Heart left ventricle (tissue), 16 donors: ENCODE results near the gene GPR160. TPM values are rescaled to one million over a fixed set of nuclear protein-coding genes. Genes with fewer than 3 reads are reported as not detected.
"Not testable (repeated sequence)": the region's sequence is repeated elsewhere in the genome, so short reads cannot be mapped to it uniquely, and the experiment has no call there.

Experiments used
- ATAC-seq, 4 donors: fragments of 200-7000 bp; cut with Tn5 transposase; one replicate each; pipeline ENCODE4 v1.9.1; 2020 to 2022; ENCODE audit warnings: moderate library complexity in 4 of 4, mild to moderate bottlenecking in 3 of 4, moderate number of reproducible peaks in 1 of 4
- DNase-seq, 5 donors: peaks; one replicate each; pipeline ENCODE4 v3.0.0-alpha.2; 2020
- H3K27ac ChIP-seq, 12 donors: fragments of 200-600 bp; sonication (generic) in 4 of 12; one replicate each; pipeline versions ENCODE4 v1.5.0 to v1.8.0; 2016 to 2022; ENCODE audit warnings: mild to moderate bottlenecking in 2 of 12
- H3K27me3 ChIP-seq, 9 donors: fragments of 200-600 bp; sonication (generic) in 2 of 9; one replicate each; pipeline versions ENCODE4 v1.5.1 to v1.8.0; 2016 to 2022; ENCODE audit warnings: mild to moderate bottlenecking in 3 of 9
- H3K36me3 ChIP-seq, 9 donors: fragments of 200-600 bp; sonication (generic) in 2 of 9; one replicate each; pipeline versions ENCODE4 v1.5.0 to v1.8.0; 2018 to 2022; ENCODE audit warnings: mild to moderate bottlenecking in 2 of 9
- H3K4me1 ChIP-seq, 12 donors: fragments of 200-600 bp; sonication (generic) in 4 of 12; one replicate each; pipeline versions ENCODE4 v1.5.0 to v1.8.0; 2016 to 2022; ENCODE audit warnings: mild to moderate bottlenecking in 3 of 12
- H3K4me3 ChIP-seq, 12 donors: fragments of 200-600 bp; sonication (generic) in 4 of 12; one replicate each; pipeline versions ENCODE4 v1.5.0 to v1.8.0; 2017 to 2022; ENCODE audit warnings: mild to moderate bottlenecking in 9 of 12, moderate library complexity in 4 of 12
- H3K9me3 ChIP-seq, 12 donors: fragments of 200-600 bp; sonication (generic) in 4 of 12; one replicate each; pipeline versions ENCODE4 v1.5.0 to v1.8.0; 2016 to 2022; ENCODE audit warnings: mild to moderate bottlenecking in 1 of 12
- POLR2A ChIP-seq, 2 donors: fragments of 450-650 bp; IDR thresholded peaks; one replicate each; pipeline ENCODE4 v1.6.1; 2017; ENCODE audit warnings: antibody characterized with exemption in 2 of 2, mild to moderate bottlenecking in 2 of 2, moderate library complexity in 2 of 2
- WGBS, 4 donors: extraction: QIAGEN DNeasy Blood & Tissue Kit in 2 of 4; methylation state at CpG; one replicate each; pipeline versions ENCODE4 v1.1.5 to v1.1.7; 2013 to 2018; 5-methylcytosine and 5-hydroxymethylcytosine counted together
- intact Hi-C, 10 donors: fragments of 100-400 bp; cut with DNase I; formaldehyde crosslinking; loops; one replicate each; pipeline versions ENCODE4 v1.11.1 to v1.14.2; 2022
- polyA plus RNA-seq, 2 donors: library from polyadenylated mRNA; stranded (reverse); fragments of 200-250 nt; gene quantifications; one replicate each; pipeline ENCODE4 v1.2.3, GENCODE V29; 2013
- total RNA-seq, 9 donors: library from RNA; depleted of rRNA in 2 of 9; stranded (reverse); fragments of >200 nt in 2 of 9; fragmentation: NEBNext Ultra II Directional in 3 of 9; extraction: Animal tissue kit (Norgen Biotek cat#: 25700) in 3 of 9; gene quantifications; one replicate each; pipeline versions ENCODE4 v1.1.0 to v1.2.4, GENCODE V29; 2016 to 2023
- TF ChIP-seq, protein P1 (sequence below), 12 donors: fragments of 200-600 bp; sonication (generic) in 4 of 12; IDR thresholded peaks; one replicate each; pipeline versions ENCODE4 v1.5.0 to v1.8.0; 2018 to 2022; ENCODE audit warnings: antibody characterized with exemption in 12 of 12, mild to moderate bottlenecking in 5 of 12
- donor health status: ischemic (EF 13 %, LVEDD 7.1; RV severe dilation, severe dysfunction).
- donor health status: healthy with polysubstance abuse.
- donor health status: DM: no; HTN: yes; CAD: no.
- donor health status: DM: no; HTN: no; CAD: no.
- donor health status: ischemic (EF 25% LVEDD 6.9; RV normal size, moderate dysfunction).
- donor health status: ischemic (EF 25% LVEDD 5.7; RV mildly dilated, moderate dysfunction).
- donor health status: healthy.
- donor health status: DM: yes; HTN: yes; CAD: no.
- donor health status: ischemic (EF 35%, LVEDD 5.7; RV mildly dilated, moderate dysfunction).
- donor health status: nonischemic (EF 11% LVEDD 7.7; RV severe dilation, severe dysfunction).
- donor health status: DM: yes; HTN: yes; CAD: no.
- donor health status: PGD.
- donor health status: ischemic (EF 29% LVEDD 5.4; RV normal size, mild dysfunction).
- donor health status: nonischemic (EF 23%, LVEDD 6.1; RV moderate dilation, normal function).

Gene GPR160
- total and polyA plus RNA-seq, 11 donors = 0.28 to 2.6 (median 0.99) TPM

DNA sequence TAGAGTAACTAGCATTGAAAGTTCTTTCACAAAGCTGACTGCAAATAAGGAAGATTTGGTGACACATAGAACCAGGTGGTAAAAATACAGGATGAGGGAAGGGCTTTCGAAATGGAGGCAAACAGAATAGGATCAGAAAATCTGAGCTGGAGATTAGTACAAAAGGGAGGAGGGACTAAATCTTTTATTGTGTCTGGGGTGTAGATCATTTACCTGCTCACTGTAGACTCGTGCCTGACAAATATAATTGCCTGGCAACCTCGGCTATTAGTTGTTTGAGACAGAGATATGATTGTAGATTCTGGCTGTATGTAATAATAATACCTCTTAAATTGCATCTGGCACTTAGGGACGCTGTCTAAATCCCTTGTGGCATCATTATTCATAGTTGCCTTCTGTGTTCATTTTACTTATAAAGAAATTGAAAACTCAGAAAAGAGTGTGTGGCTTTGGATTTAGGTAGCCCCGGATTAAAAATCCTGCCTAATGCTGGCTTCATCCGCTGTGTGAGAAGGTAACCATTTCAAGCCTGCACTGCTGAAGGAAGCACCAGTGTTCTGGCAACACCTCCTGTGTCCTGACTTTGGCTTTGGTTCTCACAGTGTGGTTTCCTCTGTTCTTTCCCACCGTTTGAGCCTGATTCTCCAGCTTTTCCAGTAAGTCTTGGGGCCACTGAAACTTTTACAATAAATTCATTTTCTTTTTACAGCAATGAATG is 25.0 kb upstream of the GPR160 start:
- no peaks in the 10 kb centered on the region for H3K27me3 ChIP-seq
- ATAC-seq (no peak), DNase-seq (no peak)
- WGBS, 4 donors = 57 to 69% (median 64%) methylated on average over 7 of the region's 7 CpGs
- H3K4me1 ChIP-seq = no peaks in the 10 kb centered on the region
- no peak overlapping the region for H3K4me3 ChIP-seq
- H3K9me3 ChIP-seq = no peaks in the 10 kb centered on the region
- intact Hi-C loops = no loop called here
- TF ChIP-seq POLR2A (IDR thresholded peaks at IDR 0.05) = no peak
- TF ChIP-seq, protein P1, sequence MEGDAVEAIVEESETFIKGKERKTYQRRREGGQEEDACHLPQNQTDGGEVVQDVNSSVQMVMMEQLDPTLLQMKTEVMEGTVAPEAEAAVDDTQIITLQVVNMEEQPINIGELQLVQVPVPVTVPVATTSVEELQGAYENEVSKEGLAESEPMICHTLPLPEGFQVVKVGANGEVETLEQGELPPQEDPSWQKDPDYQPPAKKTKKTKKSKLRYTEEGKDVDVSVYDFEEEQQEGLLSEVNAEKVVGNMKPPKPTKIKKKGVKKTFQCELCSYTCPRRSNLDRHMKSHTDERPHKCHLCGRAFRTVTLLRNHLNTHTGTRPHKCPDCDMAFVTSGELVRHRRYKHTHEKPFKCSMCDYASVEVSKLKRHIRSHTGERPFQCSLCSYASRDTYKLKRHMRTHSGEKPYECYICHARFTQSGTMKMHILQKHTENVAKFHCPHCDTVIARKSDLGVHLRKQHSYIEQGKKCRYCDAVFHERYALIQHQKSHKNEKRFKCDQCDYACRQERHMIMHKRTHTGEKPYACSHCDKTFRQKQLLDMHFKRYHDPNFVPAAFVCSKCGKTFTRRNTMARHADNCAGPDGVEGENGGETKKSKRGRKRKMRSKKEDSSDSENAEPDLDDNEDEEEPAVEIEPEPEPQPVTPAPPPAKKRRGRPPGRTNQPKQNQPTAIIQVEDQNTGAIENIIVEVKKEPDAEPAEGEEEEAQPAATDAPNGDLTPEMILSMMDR (IDR thresholded peaks at IDR 0.05) = no peak
- H3K36me3 ChIP-seq = no peaks in the 10 kb centered on the region
- no peak overlapping the region for H3K27ac ChIP-seq

DNA sequence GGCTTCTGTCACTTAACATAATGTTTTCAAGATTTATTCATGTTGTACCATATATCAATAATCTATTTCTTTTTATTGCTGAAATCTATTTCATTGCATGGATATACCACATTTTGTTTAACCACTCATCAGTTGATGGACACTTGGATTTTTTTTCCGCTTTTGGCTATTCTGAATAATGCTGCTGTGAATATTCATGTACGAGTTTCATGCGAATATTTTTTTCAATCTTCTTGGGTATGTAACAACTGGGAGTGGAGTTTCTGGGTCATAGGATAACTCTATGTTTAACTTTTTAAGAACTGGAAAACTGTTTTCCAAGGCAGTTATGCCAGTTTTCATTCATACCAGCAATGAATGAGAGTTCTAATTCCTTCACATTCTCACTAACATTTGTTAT is 21.7 kb upstream of the GPR160 start:
- intact Hi-C loops = no loop called here
- 86 to 91% (median 89%) methylated on average over 3 of the region's 3 CpGs for WGBS, 4 donors
- Histone ChIP-seq H3K36me3 (no peaks in the 10 kb centered on the region), H3K27me3 (no peaks in the 10 kb centered on the region), H3K9me3 (no peaks in the 10 kb centered on the region), H3K4me3 (no peak overlapping the region), H3K27ac (no peak overlapping the region), H3K4me1 (no peaks in the 10 kb centered on the region)
- no peak for ATAC-seq
- TF ChIP-seq, protein P1 (IDR thresholded peaks at IDR 0.05) = no peak
- TF ChIP-seq POLR2A (IDR thresholded peaks at IDR 0.05) = no peak
- no peak for DNase-seq

DNA sequence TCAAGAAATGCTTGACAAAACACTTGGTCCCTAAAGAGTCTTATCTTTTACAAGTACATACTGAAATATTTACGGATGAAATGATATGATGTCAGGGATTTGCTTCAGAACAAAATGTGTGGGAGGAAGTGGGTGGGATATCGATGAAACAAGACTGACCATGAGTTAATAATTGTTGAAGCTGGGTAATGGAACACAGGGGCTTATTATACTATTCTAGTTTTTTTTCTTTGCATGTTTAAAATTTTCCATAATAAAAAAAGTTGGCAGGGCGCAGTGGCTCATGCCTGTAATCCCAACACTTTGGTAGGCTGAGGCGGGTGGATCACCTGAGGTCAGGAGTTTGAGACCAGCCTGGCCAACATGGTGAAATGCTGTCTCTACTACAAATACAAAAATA is 18.5 kb upstream of the GPR160 start:
- H3K4me1 ChIP-seq, H3K27ac ChIP-seq, H3K4me3 ChIP-seq, H3K36me3 ChIP-seq, H3K9me3 ChIP-seq, DNase-seq, intact Hi-C loops, ATAC-seq, H3K27me3 ChIP-seq: not testable (repeated sequence)
- WGBS, 4 donors = 63 to 74% (median 66%) methylated on average over 4 of the region's 4 CpGs

DNA sequence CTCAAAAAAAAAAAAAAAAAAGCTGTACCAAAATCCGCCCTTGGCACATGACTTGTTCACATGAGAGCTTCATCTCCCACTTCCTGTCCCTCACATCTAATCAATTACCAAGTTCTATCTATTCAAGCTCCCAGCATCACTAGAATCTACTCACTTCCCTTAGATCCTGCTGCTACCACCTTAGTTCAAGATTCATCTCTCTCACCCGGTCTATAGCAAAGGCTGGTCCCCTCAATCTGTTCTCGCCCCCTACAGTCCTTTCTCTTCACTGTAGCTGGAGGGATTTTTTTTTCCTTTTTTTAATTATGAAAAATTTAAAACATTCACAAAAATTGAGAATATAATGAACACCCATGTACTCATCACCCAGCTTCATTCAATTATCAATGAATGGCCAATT is 16.7 kb upstream of the GPR160 start:
- H3K9me3 ChIP-seq = no peaks in the 10 kb centered on the region
- TF ChIP-seq POLR2A (IDR thresholded peaks at IDR 0.05) = no peak
- TF ChIP-seq, protein P1 (IDR thresholded peaks at IDR 0.05) = peak in 7 of 12 donors; percentile 7 to 33 (median 13)
- H3K27me3 ChIP-seq = no peaks in the 10 kb centered on the region
- DNase-seq = no peak
- intact Hi-C loops = loop anchor here in 3 of 10 donors (5.0 to 10.0 kb wide), 2 partner anchors 156 to 159 kb away; partner anchors contain the start of gene LRRC31 (in 2 of the 3)
- H3K4me3 ChIP-seq = no peak overlapping the region
- WGBS, 4 donors = 74 to 79% (median 75%) methylated on average over 3 of the region's 3 CpGs
- no peak overlapping the region for H3K27ac ChIP-seq
- H3K36me3 ChIP-seq = no peaks in the 10 kb centered on the region
- ATAC-seq = no peak
- no peaks in the 10 kb centered on the region for H3K4me1 ChIP-seq
